ENCODE measurements around the gene PAGR1.
"Not testable (repeated sequence)": the region's sequence is repeated elsewhere in the genome, so short reads cannot be mapped to it uniquely, and the experiment has no call there.

Gene PAGR1

GRCh38 chr16:29862383-29862883 lies 46.5 kb downstream of the PAGR1 start:
- H3K27ac ChIP-seq = peak overlapping the region; percentile 85
- CTCF ChIA-PET = interaction anchor here (0.8 to 2.4 kb wide), 2 partner anchors 14 to 131 kb away, joined by 3 to 9 read pairs; no protein-coding TSS in a partner anchor
- peak; percentile 13 for DNase-seq (ENCODE audit: low spot score)
- TF ChIP-seq, protein P1, sequence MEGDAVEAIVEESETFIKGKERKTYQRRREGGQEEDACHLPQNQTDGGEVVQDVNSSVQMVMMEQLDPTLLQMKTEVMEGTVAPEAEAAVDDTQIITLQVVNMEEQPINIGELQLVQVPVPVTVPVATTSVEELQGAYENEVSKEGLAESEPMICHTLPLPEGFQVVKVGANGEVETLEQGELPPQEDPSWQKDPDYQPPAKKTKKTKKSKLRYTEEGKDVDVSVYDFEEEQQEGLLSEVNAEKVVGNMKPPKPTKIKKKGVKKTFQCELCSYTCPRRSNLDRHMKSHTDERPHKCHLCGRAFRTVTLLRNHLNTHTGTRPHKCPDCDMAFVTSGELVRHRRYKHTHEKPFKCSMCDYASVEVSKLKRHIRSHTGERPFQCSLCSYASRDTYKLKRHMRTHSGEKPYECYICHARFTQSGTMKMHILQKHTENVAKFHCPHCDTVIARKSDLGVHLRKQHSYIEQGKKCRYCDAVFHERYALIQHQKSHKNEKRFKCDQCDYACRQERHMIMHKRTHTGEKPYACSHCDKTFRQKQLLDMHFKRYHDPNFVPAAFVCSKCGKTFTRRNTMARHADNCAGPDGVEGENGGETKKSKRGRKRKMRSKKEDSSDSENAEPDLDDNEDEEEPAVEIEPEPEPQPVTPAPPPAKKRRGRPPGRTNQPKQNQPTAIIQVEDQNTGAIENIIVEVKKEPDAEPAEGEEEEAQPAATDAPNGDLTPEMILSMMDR (conservative IDR thresholded peaks at IDR 0.05; ENCODE audit: low read depth) = no peak
- POLR2A ChIA-PET (ENCODE audit: low non-redundant PET) = no interaction called here

GRCh38 chr16:29862884-29863668 lies 47.1 kb downstream of the PAGR1 start, which contains the start of gene CDIPT:
CDIPT (minus strand) TSS chr16:29863226; CDS start chr16:29862857, 369 bp downstream.
- POLR2A ChIA-PET (ENCODE audit: low non-redundant PET) = interaction anchor here (0.6 to 0.7 kb wide), 2 partner anchors 8 to 171 kb away, joined by 3 read pairs; no protein-coding TSS in a partner anchor
- CTCF ChIA-PET = interaction anchor here (0.5 to 0.8 kb wide), 2 partner anchors 42 to 131 kb away, joined by 3 read pairs; no protein-coding TSS in a partner anchor
- DNase-seq (ENCODE audit: low spot score) = peak; percentile 93
- H3K27ac ChIP-seq = peak within 1 kb of the TSS; percentile 85
- TF ChIP-seq, protein P1 (conservative IDR thresholded peaks at IDR 0.05; ENCODE audit: low read depth) = peak; percentile 82

DNA sequence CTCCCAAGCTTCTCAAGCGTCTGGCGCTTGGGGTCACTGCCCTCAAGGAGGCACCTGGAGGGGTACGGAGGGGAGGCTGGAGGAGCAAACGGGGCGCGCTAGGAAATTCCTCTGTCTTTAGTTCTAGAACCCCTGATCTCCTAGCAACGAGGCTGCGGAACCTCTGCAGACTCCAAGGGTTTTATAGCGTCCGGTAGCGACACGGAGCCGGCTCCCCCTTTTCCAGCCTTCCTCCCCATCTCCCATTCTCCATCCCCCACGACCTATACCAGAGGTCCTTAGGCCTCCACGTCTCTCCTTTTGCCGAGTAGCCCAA lies 47.7 kb downstream of the PAGR1 start:
- POLR2A ChIA-PET (ENCODE audit: low non-redundant PET) = interaction anchor here (0.6 to 0.7 kb wide), 2 partner anchors 9 to 172 kb away, joined by 3 read pairs; no protein-coding TSS in a partner anchor

GRCh38 chr16:29864205-29864604 lies 48.3 kb downstream of the PAGR1 start:
- DNase-seq (ENCODE audit: low spot score) = no peak
- CTCF ChIA-PET = interaction anchor here (0.6 to 0.7 kb wide), 2 partner anchors 607 to 919 kb away, joined by 4 read pairs; no protein-coding TSS in a partner anchor
- TF ChIP-seq, protein P1 (conservative IDR thresholded peaks at IDR 0.05; ENCODE audit: low read depth) = no peak
- H3K27ac ChIP-seq = peak overlapping the region; percentile 85
- POLR2A ChIA-PET (ENCODE audit: low non-redundant PET) = no interaction called here

More for the DNA sequence above, 47.7 kb downstream of the PAGR1 start:
- DNase-seq (ENCODE audit: low spot score) = no peak
- TF ChIP-seq, protein P1 (conservative IDR thresholded peaks at IDR 0.05; ENCODE audit: low read depth) = peak; percentile 37; the same call in 1 of the 2 replicates
- CTCF ChIA-PET = interaction anchor here (0.5 kb wide), 1 partner anchor 42 kb away, joined by 3 read pairs; no protein-coding TSS in a partner anchor
- peak overlapping the region; percentile 85 for H3K27ac ChIP-seq

DNA sequence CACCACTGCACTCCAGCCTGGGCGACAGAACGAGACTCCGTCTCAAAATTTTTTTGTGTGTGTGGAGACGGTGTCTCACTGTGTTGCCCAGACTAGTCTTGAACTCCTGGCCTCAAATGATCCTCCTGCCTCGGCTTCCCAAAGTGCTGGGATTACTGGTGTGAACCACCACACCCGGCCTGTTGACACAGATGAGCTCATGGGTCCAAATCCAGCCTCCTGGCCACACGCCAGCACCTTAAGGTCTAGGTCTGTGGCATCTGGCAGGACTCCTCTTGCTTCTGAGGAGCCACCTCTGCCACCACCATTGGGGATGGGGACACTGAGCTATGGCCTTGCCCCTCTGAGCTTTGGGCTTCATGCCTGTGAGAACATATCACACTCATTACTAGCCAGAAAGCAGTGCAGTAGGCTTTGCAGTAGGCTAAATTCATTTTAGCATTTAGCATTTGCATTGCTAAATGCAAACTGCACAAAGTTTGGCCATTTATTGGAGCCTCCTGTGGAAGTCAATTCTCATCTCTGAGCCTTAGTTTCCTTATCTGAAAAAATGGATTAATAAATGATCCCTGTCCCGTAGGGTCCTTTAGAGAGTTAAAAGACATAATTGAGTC lies 52.6 kb downstream of the PAGR1 start:
- TF ChIP-seq, protein P1 (conservative IDR thresholded peaks at IDR 0.05; ENCODE audit: low read depth) = no peak
- H3K27ac ChIP-seq = no peak overlapping the region
- CTCF ChIA-PET = interaction anchor here (0.5 kb wide), 1 partner anchor 45 kb away, joined by 3 read pairs; no protein-coding TSS in a partner anchor
- POLR2A ChIA-PET (ENCODE audit: low non-redundant PET) = no interaction called here
- DNase-seq (ENCODE audit: low spot score) = no peak

DNA sequence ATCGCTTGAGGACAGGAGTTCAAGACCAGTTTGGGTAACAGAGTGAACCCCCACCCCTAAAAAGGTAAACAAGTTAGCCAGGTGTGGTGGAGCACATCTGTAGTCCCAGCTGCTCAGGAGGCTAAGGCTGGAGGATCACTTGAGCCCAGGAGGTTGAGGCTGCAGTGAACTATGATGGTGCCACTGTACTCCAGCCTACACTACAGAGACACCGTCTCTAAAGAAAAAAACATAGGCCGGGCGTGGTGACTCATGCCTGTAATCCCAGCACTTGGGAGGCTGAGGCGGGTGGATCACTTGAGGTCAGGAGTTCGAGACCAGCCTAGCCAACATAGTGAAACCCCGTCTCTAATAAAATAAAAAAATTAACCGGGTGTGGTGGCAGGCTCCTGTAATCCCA lies 53.1 kb downstream of the PAGR1 start:
- CTCF ChIA-PET; H3K27ac ChIP-seq; POLR2A ChIA-PET (ENCODE audit: low non-redundant PET); DNase-seq (ENCODE audit: low spot score): not testable (repeated sequence)
